ENCODE measurements around the gene ERH.

ERH gene

DNA sequence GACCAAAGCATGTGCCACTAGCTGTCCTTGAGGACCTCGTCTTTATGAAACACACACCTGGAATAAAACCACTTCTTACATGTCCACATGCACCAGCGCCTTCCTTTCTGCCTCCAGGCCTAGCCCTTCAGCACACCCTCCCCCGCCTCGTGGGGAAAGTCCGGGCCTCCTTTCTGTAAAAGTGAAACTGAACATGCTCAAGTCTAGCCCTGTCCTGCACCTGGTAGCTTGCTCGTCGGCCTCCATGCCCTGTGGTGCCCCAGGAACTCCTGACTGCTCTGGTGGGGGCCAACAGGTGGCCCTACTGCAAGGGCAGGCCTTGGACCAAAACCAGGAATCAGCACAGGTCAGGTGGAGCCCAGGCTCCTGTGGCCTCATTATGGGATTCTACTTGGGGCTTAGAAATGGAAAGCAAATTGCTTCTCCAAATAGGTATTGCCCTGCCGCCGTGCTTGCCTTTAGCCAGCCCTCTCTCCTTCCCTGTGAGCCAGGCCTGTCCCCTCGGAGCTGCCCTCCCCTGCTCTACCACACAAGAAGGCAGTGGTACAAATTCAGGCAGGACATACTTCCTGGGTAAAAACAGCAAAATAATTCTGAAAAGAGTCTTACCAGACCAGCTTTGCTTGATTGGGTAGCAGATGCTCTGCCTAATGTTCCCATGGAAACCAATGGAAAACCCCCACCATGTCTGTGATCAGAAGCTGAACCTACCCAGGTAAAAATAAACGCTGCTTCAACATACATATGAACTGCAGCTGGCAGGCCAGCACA, 43.5 kb downstream of the ERH start:
- TF ChIP-seq RAD21 (IDR thresholded peaks at IDR 0.05; ENCODE audit: low read depth): no peak
- no peak for TF ChIP-seq EP300 (IDR thresholded peaks at IDR 0.05; ENCODE audit: borderline replicate concordance)
- TF ChIP-seq TCF12 (IDR thresholded peaks at IDR 0.05; ENCODE audit: low read depth): no peak
- TF ChIP-seq EGR1 (IDR thresholded peaks at IDR 0.05): no peak
- TF ChIP-seq REST (IDR thresholded peaks at IDR 0.05; ENCODE audit: low read depth): no peak
- no peak for TF ChIP-seq FOXM1 (IDR thresholded peaks at IDR 0.05; ENCODE audit: borderline replicate concordance, low read depth)

- TF ChIP-seq TAF1 (IDR thresholded peaks at IDR 0.05; ENCODE audit: low read depth) (no peak), EGR1 (IDR thresholded peaks at IDR 0.05) (no peak), TCF12 (IDR thresholded peaks at IDR 0.05; ENCODE audit: low read depth) (no peak), NFIC (IDR thresholded peaks at IDR 0.05) (no peak), FOXM1 (IDR thresholded peaks at IDR 0.05; ENCODE audit: borderline replicate concordance, low read depth) (no peak), EP300 (IDR thresholded peaks at IDR 0.05; ENCODE audit: borderline replicate concordance) (no peak), ZBTB7A (IDR thresholded peaks at IDR 0.05; ENCODE audit: low read depth) (no peak), CREB1 (IDR thresholded peaks at IDR 0.05; ENCODE audit: low read depth) (no peak), USF1 (IDR thresholded peaks at IDR 0.05) (no peak), YY1 (IDR thresholded peaks at IDR 0.05; ENCODE audit: low read depth) (no peak), RAD21 (IDR thresholded peaks at IDR 0.05; ENCODE audit: low read depth) (no peak), CEBPB (IDR thresholded peaks at IDR 0.05) (no peak), TEAD4 (IDR thresholded peaks at IDR 0.05) (no peak), REST (IDR thresholded peaks at IDR 0.05; ENCODE audit: low read depth) (no peak)
- TF ChIP-seq, protein P1, sequence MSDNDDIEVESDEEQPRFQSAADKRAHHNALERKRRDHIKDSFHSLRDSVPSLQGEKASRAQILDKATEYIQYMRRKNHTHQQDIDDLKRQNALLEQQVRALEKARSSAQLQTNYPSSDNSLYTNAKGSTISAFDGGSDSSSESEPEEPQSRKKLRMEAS (IDR thresholded peaks at IDR 0.05): no peak
Observed at GRCh38 chr14:69353168-69353567, 44.9 kb downstream of the ERH start.

GRCh38 chr14:69351911-69352310, 46.2 kb downstream of the ERH start:
- TF ChIP-seq FOXM1 (IDR thresholded peaks at IDR 0.05; ENCODE audit: borderline replicate concordance, low read depth) (no peak), RAD21 (IDR thresholded peaks at IDR 0.05; ENCODE audit: low read depth) (no peak), CEBPB (IDR thresholded peaks at IDR 0.05) (no peak), USF1 (IDR thresholded peaks at IDR 0.05) (no peak), REST (IDR thresholded peaks at IDR 0.05; ENCODE audit: low read depth) (no peak), YY1 (IDR thresholded peaks at IDR 0.05; ENCODE audit: low read depth) (no peak), ZBTB7A (IDR thresholded peaks at IDR 0.05; ENCODE audit: low read depth) (no peak), EP300 (IDR thresholded peaks at IDR 0.05; ENCODE audit: borderline replicate concordance) (no peak), TCF12 (IDR thresholded peaks at IDR 0.05; ENCODE audit: low read depth) (no peak)
- TF ChIP-seq, protein P1 (IDR thresholded peaks at IDR 0.05): no peak

- TF ChIP-seq USF1 (IDR thresholded peaks at IDR 0.05): no peak
Observed at GRCh38 chr14:69351385-69351784, 46.7 kb downstream of the ERH start.
